HEK293 (cell line): ENCODE data around the gene ABHD16B.
A peak's percentile ranks its signal among the peaks of the same experiment; 100 is the strongest.

ENCODE experiments used
- CTCF ChIA-PET: fragments of 350-600 bp; formaldehyde crosslinking; extraction: SDS; loops from one replicate; lab custom pipeline; 2021; ENCODE audit warnings: antibody characterized with exemption; lab: Yijun Ruan, JAX
- POLR2A ChIA-PET: fragments of 300-600 bp; formaldehyde crosslinking; extraction: SDS; loops from one replicate; lab custom pipeline; 2020; ENCODE audit warnings: antibody characterized with exemption, inconsistent platforms; lab: Yijun Ruan, JAX
- H3K27ac ChIP-seq: fragments of 200-500 bp; sonication (Bioruptor generic); 2 replicates; pipeline ENCODE4 v1.5.1; 2014; ENCODE audit warnings: low read depth, low read length, control low read depth, inconsistent platforms; ENCODE audit errors: extremely low read depth
- H3K36me3 ChIP-seq, 2 experiments: fragments of 200-500 bp in 1 of 2; sonication (Bioruptor generic) in 1 of 2; 1 replicate in 1 of 2; 2 replicates in 1 of 2; pipeline ENCODE4 v1.5.1; 2014 to 2017; ENCODE audit warnings: inconsistent platforms in 2 of 2, low read length in 2 of 2; ENCODE audit not compliant: control insufficient read depth in 2 of 2, insufficient read depth in 1 of 2
- H3K4me1 ChIP-seq: fragments of 200-500 bp; sonication (Bioruptor generic); 2 replicates; pipeline ENCODE4 v1.5.1; 2014; ENCODE audit warnings: mild to moderate bottlenecking, low read length, inconsistent platforms; ENCODE audit not compliant: control insufficient read depth, insufficient read depth
- H3K4me3 ChIP-seq: 2 replicates; pipeline ENCODE4 v1.5.1; 2011; ENCODE audit warnings: low read depth, mild to moderate bottlenecking, control low read depth, low read length, moderate library complexity
- H3K9me3 ChIP-seq: fragments of 200-500 bp; sonication (Bioruptor generic); 2 replicates; pipeline ENCODE4 v1.5.1; 2014; ENCODE audit warnings: low read depth, low read length, inconsistent platforms; ENCODE audit not compliant: control insufficient read depth, insufficient read depth
- EGR2 ChIP-seq: fragments of 450-650 bp; formaldehyde crosslinking; IDR thresholded peaks from 2 replicates; pipeline ENCODE4 v1.5.1; 2016; ENCODE audit warnings: low read depth, missing biosample characterization, missing genetic modification characterization
- GLI2 ChIP-seq: fragments of 450-650 bp; formaldehyde crosslinking; IDR thresholded peaks from 2 replicates; pipeline ENCODE4; 2017; ENCODE audit warnings: missing biosample characterization, missing genetic modification characterization, low read depth, borderline replicate concordance
- GLIS1 ChIP-seq: fragments of 450-650 bp; formaldehyde crosslinking; IDR thresholded peaks from 2 replicates; pipeline ENCODE4 v1.5.1; 2016; ENCODE audit warnings: missing biosample characterization, missing genetic modification characterization
- GLIS2 ChIP-seq: fragments of 450-650 bp; formaldehyde crosslinking; IDR thresholded peaks from 2 replicates; pipeline ENCODE4 v1.5.1; 2016; ENCODE audit warnings: missing biosample characterization, missing genetic modification characterization
- HOXA7 ChIP-seq: sonication (generic); formaldehyde crosslinking; IDR thresholded peaks from 2 replicates; pipeline ENCODE4 v1.8.1; 2022; ENCODE audit warnings: missing genetic modification reagents, borderline replicate concordance
- KLF1 ChIP-seq: fragments of 450-650 bp; formaldehyde crosslinking; IDR thresholded peaks from 2 replicates; pipeline ENCODE4 v1.5.1; 2016; ENCODE audit warnings: missing biosample characterization, missing genetic modification characterization
- MYNN ChIP-seq: fragments of 450-650 bp; formaldehyde crosslinking; IDR thresholded peaks from 2 replicates; pipeline ENCODE4 v1.5.1; 2016; ENCODE audit warnings: missing biosample characterization, missing genetic modification characterization, borderline replicate concordance
- SP2 ChIP-seq: fragments of 450-650 bp; formaldehyde crosslinking; IDR thresholded peaks from 2 replicates; pipeline ENCODE4 v1.5.1; 2016; ENCODE audit warnings: missing biosample characterization, missing genetic modification characterization
- ZBTB17 ChIP-seq: fragments of 450-650 bp; formaldehyde crosslinking; IDR thresholded peaks from 2 replicates; pipeline ENCODE4 v1.5.1; 2016; ENCODE audit warnings: missing biosample characterization, missing genetic modification characterization
- ZBTB20 ChIP-seq: fragments of 450-650 bp; formaldehyde crosslinking; IDR thresholded peaks from 2 replicates; pipeline ENCODE4 v1.5.1; 2016; ENCODE audit warnings: missing biosample characterization, missing genetic modification characterization
- ZBTB48 ChIP-seq: fragments of 450-650 bp; formaldehyde crosslinking; IDR thresholded peaks from 2 replicates; pipeline ENCODE4 v1.5.1; 2016; ENCODE audit warnings: missing biosample characterization, missing genetic modification characterization
- ZFHX2 ChIP-seq: fragments of 450-650 bp; formaldehyde crosslinking; conservative IDR thresholded peaks from 2 replicates; pipeline ENCODE4 v1.5.1; 2016; ENCODE audit warnings: missing biosample characterization, missing genetic modification characterization
- ZFP37 ChIP-seq: fragments of 450-650 bp; formaldehyde crosslinking; IDR thresholded peaks from 2 replicates; pipeline ENCODE4 v1.5.1; 2016; ENCODE audit warnings: missing biosample characterization, missing genetic modification characterization
- ZIC2 ChIP-seq: fragments of 450-650 bp; formaldehyde crosslinking; IDR thresholded peaks from 2 replicates; pipeline ENCODE4 v1.5.1; 2016; ENCODE audit warnings: missing biosample characterization, missing genetic modification characterization
- ZNF174 ChIP-seq: fragments of 450-650 bp; formaldehyde crosslinking; IDR thresholded peaks from 2 replicates; pipeline ENCODE4 v1.5.0; 2017; ENCODE audit warnings: missing biosample characterization, mild to moderate bottlenecking, missing genetic modification characterization
- ZNF175 ChIP-seq: fragments of 450-650 bp; formaldehyde crosslinking; IDR thresholded peaks from 2 replicates; pipeline ENCODE4 v1.5.1; 2016; ENCODE audit warnings: missing biosample characterization, missing genetic modification characterization
- ZNF335 ChIP-seq: fragments of 450-650 bp; formaldehyde crosslinking; conservative IDR thresholded peaks from 2 replicates; pipeline ENCODE4 v1.5.1; 2016; ENCODE audit warnings: missing biosample characterization, missing genetic modification characterization
- ZNF366 ChIP-seq: fragments of 450-650 bp; formaldehyde crosslinking; conservative IDR thresholded peaks from 2 replicates; pipeline ENCODE4 v1.5.1; 2016; ENCODE audit warnings: missing biosample characterization, missing genetic modification characterization
- ZNF600 ChIP-seq: fragments of 450-650 bp; formaldehyde crosslinking; IDR thresholded peaks from 2 replicates; pipeline ENCODE4 v1.5.1; 2016; ENCODE audit warnings: missing biosample characterization, missing genetic modification characterization
- ZNF658 ChIP-seq: fragments of 450-650 bp; formaldehyde crosslinking; IDR thresholded peaks from 2 replicates; pipeline ENCODE4; 2016; ENCODE audit warnings: missing biosample characterization, missing genetic modification characterization
- ZNF701 ChIP-seq: fragments of 450-650 bp; formaldehyde crosslinking; IDR thresholded peaks from 2 replicates; pipeline ENCODE4 v1.5.1; 2016; ENCODE audit warnings: missing biosample characterization, missing genetic modification characterization
- ZNF843 ChIP-seq: fragments of 450-650 bp; formaldehyde crosslinking; IDR thresholded peaks from 2 replicates; pipeline ENCODE4 v1.5.1; 2016; ENCODE audit warnings: missing biosample characterization, missing genetic modification characterization
- TF ChIP-seq, protein P1 (sequence below): fragments of 450-650 bp; formaldehyde crosslinking; IDR thresholded peaks from 2 replicates; pipeline ENCODE4 v1.5.1; 2016; ENCODE audit warnings: missing biosample characterization, missing genetic modification characterization
- TF ChIP-seq, protein P2 (sequence below): fragments of 450-650 bp; formaldehyde crosslinking; IDR thresholded peaks from 2 replicates; pipeline ENCODE4 v1.5.1; 2016; ENCODE audit warnings: missing biosample characterization, missing genetic modification characterization, borderline replicate concordance
- TF ChIP-seq, protein P3 (sequence below): fragments of 450-650 bp; formaldehyde crosslinking; IDR thresholded peaks from 2 replicates; pipeline ENCODE4 v1.5.1; 2016; ENCODE audit warnings: missing biosample characterization, missing genetic modification characterization
- TF ChIP-seq, protein P4 (sequence below): fragments of 450-650 bp; formaldehyde crosslinking; IDR thresholded peaks from 2 replicates; pipeline ENCODE4 v1.5.1; 2016; ENCODE audit warnings: missing biosample characterization, missing genetic modification characterization

The ABHD16B gene

DNA sequence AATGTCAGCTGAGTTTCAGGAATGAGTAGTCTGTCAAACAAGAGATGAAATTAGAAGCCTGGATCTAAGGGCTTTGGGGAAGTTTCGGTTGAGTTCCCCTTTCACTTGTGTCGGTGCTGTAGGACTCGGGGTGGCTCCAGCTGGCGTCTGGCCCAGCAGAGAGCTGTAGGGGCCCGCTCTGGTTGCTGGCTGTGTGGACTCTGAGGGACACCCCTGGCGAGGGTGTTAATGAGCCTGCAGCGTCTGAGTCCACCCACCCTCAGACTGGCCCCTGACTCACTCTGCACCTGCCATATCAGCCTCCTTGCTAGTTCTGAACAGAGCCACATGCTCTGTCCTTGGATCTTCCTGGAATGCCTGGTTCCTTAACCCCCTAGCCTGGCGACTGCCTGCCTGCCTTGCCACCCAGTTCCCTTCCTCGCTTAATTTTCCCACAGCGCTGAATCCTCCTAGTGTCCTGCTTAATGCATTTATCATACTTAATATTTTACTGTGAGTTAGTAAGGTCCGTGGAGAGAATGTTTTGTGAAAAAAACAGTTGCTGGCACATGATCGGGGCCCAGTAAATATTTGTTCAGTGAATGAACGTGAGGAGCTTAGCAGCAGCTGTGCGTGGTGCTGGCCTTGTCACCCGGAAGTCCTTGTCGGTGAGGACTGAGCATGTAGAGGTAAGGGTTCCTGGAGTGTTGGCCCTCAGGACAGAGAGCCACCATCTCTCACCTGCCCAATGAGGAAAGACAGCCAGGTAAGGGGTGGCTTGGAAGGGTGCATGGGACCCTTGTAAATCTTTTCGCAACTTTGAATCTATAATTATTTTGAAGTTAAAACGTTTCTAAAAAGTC, 35.2 kb downstream of the ABHD16B start:
- H3K36me3 ChIP-seq = peaks cover 0 to 16% of the 10 kb centered on the region in 2 experiments; a peak in 1 of 3 replicates
- H3K4me3 ChIP-seq = peak overlapping the region; percentile 56
- peaks cover 12% of the 10 kb centered on the region for H3K4me1 ChIP-seq
- no peaks in the 10 kb centered on the region for H3K9me3 ChIP-seq
- peak; percentile 76 for TF ChIP-seq ZIC2 (tag by site-specific recombination)
- TF ChIP-seq, protein P1, sequence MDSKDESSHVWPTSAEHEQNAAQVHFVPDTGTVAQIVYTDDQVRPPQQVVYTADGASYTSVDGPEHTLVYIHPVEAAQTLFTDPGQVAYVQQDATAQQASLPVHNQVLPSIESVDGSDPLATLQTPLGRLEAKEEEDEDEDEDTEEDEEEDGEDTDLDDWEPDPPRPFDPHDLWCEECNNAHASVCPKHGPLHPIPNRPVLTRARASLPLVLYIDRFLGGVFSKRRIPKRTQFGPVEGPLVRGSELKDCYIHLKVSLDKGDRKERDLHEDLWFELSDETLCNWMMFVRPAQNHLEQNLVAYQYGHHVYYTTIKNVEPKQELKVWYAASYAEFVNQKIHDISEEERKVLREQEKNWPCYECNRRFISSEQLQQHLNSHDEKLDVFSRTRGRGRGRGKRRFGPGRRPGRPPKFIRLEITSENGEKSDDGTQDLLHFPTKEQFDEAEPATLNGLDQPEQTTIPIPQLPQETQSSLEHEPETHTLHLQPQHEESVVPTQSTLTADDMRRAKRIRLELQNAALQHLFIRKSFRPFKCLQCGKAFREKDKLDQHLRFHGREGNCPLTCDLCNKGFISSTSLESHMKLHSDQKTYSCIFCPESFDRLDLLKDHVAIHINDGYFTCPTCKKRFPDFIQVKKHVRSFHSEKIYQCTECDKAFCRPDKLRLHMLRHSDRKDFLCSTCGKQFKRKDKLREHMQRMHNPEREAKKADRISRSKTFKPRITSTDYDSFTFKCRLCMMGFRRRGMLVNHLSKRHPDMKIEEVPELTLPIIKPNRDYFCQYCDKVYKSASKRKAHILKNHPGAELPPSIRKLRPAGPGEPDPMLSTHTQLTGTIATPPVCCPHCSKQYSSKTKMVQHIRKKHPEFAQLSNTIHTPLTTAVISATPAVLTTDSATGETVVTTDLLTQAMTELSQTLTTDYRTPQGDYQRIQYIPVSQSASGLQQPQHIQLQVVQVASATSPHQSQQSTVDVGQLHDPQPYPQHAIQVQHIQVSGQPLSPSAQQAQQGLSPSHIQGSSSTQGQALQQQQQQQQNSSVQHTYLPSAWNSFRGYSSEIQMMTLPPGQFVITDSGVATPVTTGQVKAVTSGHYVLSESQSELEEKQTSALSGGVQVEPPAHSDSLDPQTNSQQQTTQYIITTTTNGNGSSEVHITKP (tag by site-specific recombination) = peak; percentile 30; the same call in 1 of the 2 replicates
- no peak for TF ChIP-seq ZNF174 (tag by site-specific recombination)
- no peak for TF ChIP-seq ZNF366 (tag by site-specific recombination)
- TF ChIP-seq, protein P2, sequence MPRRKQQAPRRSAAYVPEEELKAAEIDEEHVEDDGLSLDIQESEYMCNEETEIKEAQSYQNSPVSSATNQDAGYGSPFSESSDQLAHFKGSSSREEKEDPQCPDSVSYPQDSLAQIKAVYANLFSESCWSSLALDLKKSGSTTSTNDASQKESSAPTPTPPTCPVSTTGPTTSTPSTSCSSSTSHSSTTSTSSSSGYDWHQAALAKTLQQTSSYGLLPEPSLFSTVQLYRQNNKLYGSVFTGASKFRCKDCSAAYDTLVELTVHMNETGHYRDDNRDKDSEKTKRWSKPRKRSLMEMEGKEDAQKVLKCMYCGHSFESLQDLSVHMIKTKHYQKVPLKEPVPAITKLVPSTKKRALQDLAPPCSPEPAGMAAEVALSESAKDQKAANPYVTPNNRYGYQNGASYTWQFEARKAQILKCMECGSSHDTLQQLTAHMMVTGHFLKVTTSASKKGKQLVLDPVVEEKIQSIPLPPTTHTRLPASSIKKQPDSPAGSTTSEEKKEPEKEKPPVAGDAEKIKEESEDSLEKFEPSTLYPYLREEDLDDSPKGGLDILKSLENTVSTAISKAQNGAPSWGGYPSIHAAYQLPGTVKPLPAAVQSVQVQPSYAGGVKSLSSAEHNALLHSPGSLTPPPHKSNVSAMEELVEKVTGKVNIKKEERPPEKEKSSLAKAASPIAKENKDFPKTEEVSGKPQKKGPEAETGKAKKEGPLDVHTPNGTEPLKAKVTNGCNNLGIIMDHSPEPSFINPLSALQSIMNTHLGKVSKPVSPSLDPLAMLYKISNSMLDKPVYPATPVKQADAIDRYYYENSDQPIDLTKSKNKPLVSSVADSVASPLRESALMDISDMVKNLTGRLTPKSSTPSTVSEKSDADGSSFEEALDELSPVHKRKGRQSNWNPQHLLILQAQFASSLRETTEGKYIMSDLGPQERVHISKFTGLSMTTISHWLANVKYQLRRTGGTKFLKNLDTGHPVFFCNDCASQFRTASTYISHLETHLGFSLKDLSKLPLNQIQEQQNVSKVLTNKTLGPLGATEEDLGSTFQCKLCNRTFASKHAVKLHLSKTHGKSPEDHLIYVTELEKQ (tag by site-specific recombination) = no peak
- no peak for TF ChIP-seq HOXA7
- peak; percentile 79 for TF ChIP-seq GLIS2
- TF ChIP-seq, protein P3, sequence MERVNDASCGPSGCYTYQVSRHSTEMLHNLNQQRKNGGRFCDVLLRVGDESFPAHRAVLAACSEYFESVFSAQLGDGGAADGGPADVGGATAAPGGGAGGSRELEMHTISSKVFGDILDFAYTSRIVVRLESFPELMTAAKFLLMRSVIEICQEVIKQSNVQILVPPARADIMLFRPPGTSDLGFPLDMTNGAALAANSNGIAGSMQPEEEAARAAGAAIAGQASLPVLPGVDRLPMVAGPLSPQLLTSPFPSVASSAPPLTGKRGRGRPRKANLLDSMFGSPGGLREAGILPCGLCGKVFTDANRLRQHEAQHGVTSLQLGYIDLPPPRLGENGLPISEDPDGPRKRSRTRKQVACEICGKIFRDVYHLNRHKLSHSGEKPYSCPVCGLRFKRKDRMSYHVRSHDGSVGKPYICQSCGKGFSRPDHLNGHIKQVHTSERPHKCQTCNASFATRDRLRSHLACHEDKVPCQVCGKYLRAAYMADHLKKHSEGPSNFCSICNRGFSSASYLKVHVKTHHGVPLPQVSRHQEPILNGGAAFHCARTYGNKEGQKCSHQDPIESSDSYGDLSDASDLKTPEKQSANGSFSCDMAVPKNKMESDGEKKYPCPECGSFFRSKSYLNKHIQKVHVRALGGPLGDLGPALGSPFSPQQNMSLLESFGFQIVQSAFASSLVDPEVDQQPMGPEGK (tag by site-specific recombination) = no peak; the same call in 1 of the 2 replicates
- no peak for TF ChIP-seq GLI2 (tag by site-specific recombination)
- 0 out of 2 replicates have a peak, but pooled peaks have one; percentile 11 for TF ChIP-seq SP2
- peak; percentile 83 for TF ChIP-seq ZNF335 (tag by site-specific recombination)
- peak; percentile 24; the same call in 1 of the 2 replicates for TF ChIP-seq ZBTB48 (tag by site-specific recombination)
- TF ChIP-seq ZNF658 (tag by site-specific recombination) = no peak
- TF ChIP-seq ZNF600 (tag by site-specific recombination) = peak; percentile 98
- TF ChIP-seq ZBTB17 (tag by site-specific recombination) = peak; percentile 76
- no peak for TF ChIP-seq ZNF701 (tag by site-specific recombination)
- no peak for TF ChIP-seq ZNF175
- peak; percentile 60 for TF ChIP-seq ZBTB20
- peak; percentile 37; the same call in 1 of the 2 replicates for TF ChIP-seq EGR2 (tag by site-specific recombination)
- no peak for TF ChIP-seq MYNN
- TF ChIP-seq, protein P4, sequence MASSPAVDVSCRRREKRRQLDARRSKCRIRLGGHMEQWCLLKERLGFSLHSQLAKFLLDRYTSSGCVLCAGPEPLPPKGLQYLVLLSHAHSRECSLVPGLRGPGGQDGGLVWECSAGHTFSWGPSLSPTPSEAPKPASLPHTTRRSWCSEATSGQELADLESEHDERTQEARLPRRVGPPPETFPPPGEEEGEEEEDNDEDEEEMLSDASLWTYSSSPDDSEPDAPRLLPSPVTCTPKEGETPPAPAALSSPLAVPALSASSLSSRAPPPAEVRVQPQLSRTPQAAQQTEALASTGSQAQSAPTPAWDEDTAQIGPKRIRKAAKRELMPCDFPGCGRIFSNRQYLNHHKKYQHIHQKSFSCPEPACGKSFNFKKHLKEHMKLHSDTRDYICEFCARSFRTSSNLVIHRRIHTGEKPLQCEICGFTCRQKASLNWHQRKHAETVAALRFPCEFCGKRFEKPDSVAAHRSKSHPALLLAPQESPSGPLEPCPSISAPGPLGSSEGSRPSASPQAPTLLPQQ (tag by site-specific recombination) = 0 out of 2 replicates have a peak, but pooled peaks have one; percentile 15
- TF ChIP-seq ZNF843 (tag by site-specific recombination) = no peak
- TF ChIP-seq GLIS1 (tag by site-specific recombination) = peak; percentile 82
- peak; percentile 19; the same call in 1 of the 2 replicates for TF ChIP-seq KLF1 (tag by site-specific recombination)
- TF ChIP-seq ZFHX2 = peak; percentile 61
- TF ChIP-seq ZFP37 = 0 out of 2 replicates have a peak, but pooled peaks have one; percentile 7
- POLR2A ChIA-PET = interaction anchor here (0.5 to 3.1 kb wide), 6 partner anchors 32 to 255 kb away, joined by 3 to 14 read pairs (median 4); partner anchors contain the start of genes ARFRP1, TPD52L2, UCKL1 and ZGPAT
- CTCF ChIA-PET = interaction anchor here (0.5 to 2.6 kb wide), 6 partner anchors 8 to 84 kb away, joined by 3 to 8 read pairs (median 4); partner anchors contain the start of gene PRPF6
- H3K27ac ChIP-seq = 0 out of 2 replicates have a peak overlapping the region, but pooled peaks have one; percentile 2
